Retinal pigment epithelial cell (primary cell): ENCODE measurements around the gene OR2AG1.
"Not testable (repeated sequence)": the region's sequence is repeated elsewhere in the genome, so short reads cannot be mapped to it uniquely, and the experiment has no call there.

Experiments
- DNase-seq: peaks from one replicate; pipeline ENCODE4 v3.0.0-alpha.2; 2010; ENCODE audit warnings: low read depth
- H3K4me3 ChIP-seq: 2 replicates; pipeline ENCODE4 v1.5.1; 2011; ENCODE audit warnings: mild to moderate bottlenecking, low read length, control low read depth, moderate library complexity
- CTCF ChIP-seq: conservative IDR thresholded peaks from 2 replicates; pipeline ENCODE4 v1.5.1; 2011; ENCODE audit warnings: low read depth, low read length, control low read depth, inconsistent platforms

OR2AG1 gene

GRCh38 chr11:6790546-6790945, 7.7 kb downstream of the OR2AG1 start:
- DNase-seq: no peak
- no peak overlapping the region for H3K4me3 ChIP-seq
- TF ChIP-seq CTCF: no peak

GRCh38 chr11:6794639-6795038, 11.8 kb downstream of the OR2AG1 start:
- no peak overlapping the region for H3K4me3 ChIP-seq
- no peak for DNase-seq
- TF ChIP-seq CTCF: no peak

- TF ChIP-seq CTCF: no peak
- H3K4me3 ChIP-seq: no peak within 1 kb of the TSS
- no peak for DNase-seq
Observed at GRCh38 chr11:6799402-6799801, 16.6 kb downstream of the OR2AG1 start, which contains the start of gene OR6A2. Gene OR6A2 (minus strand): TSS chr11:6799689. CDS start chr11:6795708, 3,981 bp downstream.

GRCh38 chr11:6801075-6801474, 18.3 kb downstream of the OR2AG1 start:
- not testable (repeated sequence) for DNase-seq, H3K4me3 ChIP-seq

GRCh38 chr11:6812390-6813005, 29.7 kb downstream of the OR2AG1 start:
- TF ChIP-seq CTCF: peak; percentile 97
- no peak for DNase-seq
- H3K4me3 ChIP-seq: no peak overlapping the region

- DNase-seq: no peak
- H3K4me3 ChIP-seq: no peak overlapping the region
- no peak for TF ChIP-seq CTCF
Observed at GRCh38 chr11:6813656-6814055, 30.8 kb downstream of the OR2AG1 start.

GRCh38 chr11:6817694-6818093, 34.9 kb downstream of the OR2AG1 start:
- H3K4me3 ChIP-seq: no peak overlapping the region
- TF ChIP-seq CTCF: no peak
- no peak for DNase-seq

- no peak overlapping the region for H3K4me3 ChIP-seq
- no peak for TF ChIP-seq CTCF
- DNase-seq: no peak
Observed at GRCh38 chr11:6818967-6819366, 36.1 kb downstream of the OR2AG1 start.
